H9 (cell line): Measurements from ENCODE around the gene IFT81. TPM values are rescaled to one million over a fixed set of nuclear protein-coding genes. Genes with fewer than 3 reads are reported as not detected.

Experiments
- DNase-seq: peaks from one replicate; pipeline ENCODE4 v3.0.0-alpha.2; 2017
- H2AFZ ChIP-seq: one replicate; pipeline ENCODE4 v1.6.1; 2013; ENCODE audit warnings: mild to moderate bottlenecking, low read length, control low read depth, moderate library complexity
- H2AK5ac ChIP-seq: 2 replicates; pipeline ENCODE4 v1.6.1; 2013; ENCODE audit warnings: low read length, control low read depth, mixed read lengths; ENCODE audit not compliant: insufficient read length
- H2BK120ac ChIP-seq: one replicate; pipeline ENCODE4 v1.6.1; 2013; ENCODE audit warnings: low read depth, mild to moderate bottlenecking, low read length, control low read depth, inconsistent platforms; ENCODE audit not compliant: poor library complexity, severe bottlenecking
- H2BK12ac ChIP-seq: 2 replicates; pipeline ENCODE4 v1.6.1; 2013; ENCODE audit warnings: low read length, control low read depth, mixed read lengths, low read depth; ENCODE audit not compliant: insufficient read length
- H2BK15ac ChIP-seq: 2 replicates; pipeline ENCODE4 v1.6.1; 2013; ENCODE audit warnings: low read depth, low read length, control low read depth
- H2BK20ac ChIP-seq: one replicate; pipeline ENCODE4 v1.6.1; 2013; ENCODE audit warnings: low read depth, mild to moderate bottlenecking, low read length, control low read depth, inconsistent platforms; ENCODE audit not compliant: poor library complexity, severe bottlenecking
- H2BK5ac ChIP-seq: 2 replicates; pipeline ENCODE4 v1.6.1; 2013; ENCODE audit warnings: low read length, control low read depth, mixed read lengths; ENCODE audit not compliant: insufficient read length
- H3K14ac ChIP-seq: 2 replicates; pipeline ENCODE4 v1.6.1; 2013; ENCODE audit warnings: low read length, control low read depth; ENCODE audit not compliant: insufficient read depth
- H3K18ac ChIP-seq: 2 replicates; pipeline ENCODE4 v1.6.1; 2013; ENCODE audit warnings: low read depth, mild to moderate bottlenecking, mixed read lengths, low read length, control low read depth; ENCODE audit not compliant: insufficient read length
- H3K23ac ChIP-seq: 2 replicates; pipeline ENCODE4 v1.6.1; 2013; ENCODE audit warnings: low read length, control low read depth, mixed read lengths, low read depth; ENCODE audit not compliant: insufficient read length
- H3K23me2 ChIP-seq: 2 replicates; pipeline ENCODE4 v1.6.1; 2013; ENCODE audit warnings: low read depth, mild to moderate bottlenecking, mixed read lengths, low read length, control low read depth; ENCODE audit not compliant: insufficient read length, poor library complexity, severe bottlenecking
- H3K27ac ChIP-seq: 2 replicates; pipeline ENCODE4 v1.5.1; 2013; ENCODE audit warnings: low read length, control low read depth, mixed read lengths, low read depth; ENCODE audit not compliant: insufficient read length
- H3K27me3 ChIP-seq: 2 replicates; pipeline ENCODE4 v1.6.1; 2013; ENCODE audit warnings: low read length, control low read depth, inconsistent platforms; ENCODE audit not compliant: insufficient read depth
- H3K4ac ChIP-seq: 2 replicates; pipeline ENCODE4 v1.6.1; 2013; ENCODE audit warnings: low read depth, mild to moderate bottlenecking, control low read depth, inconsistent platforms, low read length, moderate library complexity
- H3K4me1 ChIP-seq: 2 replicates; pipeline ENCODE4 v1.6.1; 2013; ENCODE audit warnings: low read length, control low read depth, inconsistent platforms; ENCODE audit not compliant: insufficient read depth
- H3K4me2 ChIP-seq: 2 replicates; pipeline ENCODE4 v1.6.1; 2013; ENCODE audit warnings: low read length, control low read depth, mixed read lengths; ENCODE audit not compliant: insufficient read length, insufficient read depth
- H3K56ac ChIP-seq: 2 replicates; pipeline ENCODE4 v1.6.1; 2013; ENCODE audit warnings: low read depth, mild to moderate bottlenecking, mixed read lengths, low read length, control low read depth; ENCODE audit not compliant: insufficient read length
- H3K79me1 ChIP-seq: 2 replicates; pipeline ENCODE4 v1.6.1; 2013; ENCODE audit warnings: low read depth, mild to moderate bottlenecking, moderate library complexity, low read length, control low read depth, inconsistent platforms; ENCODE audit not compliant: insufficient read depth, poor library complexity, severe bottlenecking
- H3K79me2 ChIP-seq: 2 replicates; pipeline ENCODE4 v1.6.1; 2013; ENCODE audit warnings: low read length, control low read depth, inconsistent platforms; ENCODE audit not compliant: insufficient read depth
- H3K9ac ChIP-seq: 2 replicates; pipeline ENCODE4 v1.6.1; 2013; ENCODE audit warnings: low read length, control low read depth, mixed read lengths; ENCODE audit not compliant: insufficient read length; ENCODE audit errors: extremely low read depth
- H3K9me3 ChIP-seq: one replicate; pipeline ENCODE4 v1.6.1; 2013; ENCODE audit warnings: low read depth, low read length, inconsistent platforms; ENCODE audit not compliant: control insufficient read depth
- H3T11ph ChIP-seq: one replicate; pipeline ENCODE4 v1.6.1; 2013; ENCODE audit warnings: mild to moderate bottlenecking, low read length, control low read depth, inconsistent platforms
- H4K20me1 ChIP-seq: one replicate; pipeline ENCODE4 v1.6.1; 2013; ENCODE audit not compliant: control insufficient read depth, insufficient read length, insufficient read depth
- H4K5ac ChIP-seq: 2 replicates; pipeline ENCODE4 v1.6.1; 2013; ENCODE audit warnings: low read depth, mild to moderate bottlenecking, mixed read lengths, low read length, control low read depth; ENCODE audit not compliant: insufficient read length
- H4K8ac ChIP-seq: replicated peaks from 2 replicates; pipeline ENCODE4 v1.6.1; 2013; ENCODE audit warnings: low read length, control low read depth, mixed read lengths, low read depth; ENCODE audit not compliant: insufficient read length
- H4K91ac ChIP-seq: 2 replicates; pipeline ENCODE4 v1.6.1; 2013; ENCODE audit warnings: low read depth, mild to moderate bottlenecking, moderate library complexity, mixed read lengths, low read length, control low read depth; ENCODE audit not compliant: insufficient read length
- H3K27ac Mint-ChIP-seq, 3 experiments: 2 replicates in 2 of 3; 3 replicates in 1 of 3; pipeline ENCODE4 v1.8.0; 2020 to 2021; ENCODE audit warnings: mixed read lengths in 3 of 3, mild to moderate bottlenecking in 1 of 3, moderate library complexity in 1 of 3
- H3K27me3 Mint-ChIP-seq: 2 replicates; pipeline ENCODE4 v1.8.0; 2021; ENCODE audit warnings: low read depth, mild to moderate bottlenecking, moderate library complexity, mixed read lengths
- H3K36me3 Mint-ChIP-seq, 3 experiments: 2 replicates in 2 of 3; 3 replicates in 1 of 3; pipeline ENCODE4 v1.8.0; 2020 to 2021; ENCODE audit warnings: low read depth in 3 of 3, mixed read lengths in 3 of 3; ENCODE audit not compliant: insufficient read depth in 1 of 3
- H3K4me1 Mint-ChIP-seq, 2 experiments: 2 replicates each; pipeline ENCODE4 v1.8.0; 2020; ENCODE audit warnings: mixed read lengths in 2 of 2
- H3K4me3 Mint-ChIP-seq, 2 experiments: 2 replicates in 1 of 2; 3 replicates in 1 of 2; pipeline ENCODE4 v1.8.0; 2020 to 2021; ENCODE audit warnings: mild to moderate bottlenecking in 2 of 2, mixed read lengths in 2 of 2, moderate library complexity in 1 of 2
- H3K9me3 Mint-ChIP-seq, 2 experiments: 2 replicates in 1 of 2; 3 replicates in 1 of 2; pipeline ENCODE4 v1.8.0; 2020; ENCODE audit warnings: mild to moderate bottlenecking in 2 of 2, mixed read lengths in 2 of 2, moderate library complexity in 1 of 2
- WGBS: extraction: QIAGEN DNeasy Blood & Tissue Kit; methylation state at CpG from one replicate; pipeline ENCODE4 v1.1.7; 2013; ENCODE audit warnings: missing lambda C conversion rate, low lambda C conversion rate, mixed read lengths; ENCODE audit not compliant: insufficient read length; ENCODE audit errors: extremely low coverage; 5-methylcytosine and 5-hydroxymethylcytosine counted together
- total RNA-seq: library from RNA; stranded (reverse); gene quantifications from 2 replicates; pipeline ENCODE4 v1.2.1, GENCODE V29; 2021
- TF ChIP-seq, protein P1 (sequence below): fragments of 200-600 bp; sonication (generic); conservative IDR thresholded peaks from 3 replicates; pipeline ENCODE4 v1.8.0; 2021; ENCODE audit warnings: antibody characterized with exemption, mild to moderate bottlenecking

Gene IFT81
- total RNA-seq, 1 experiment from 2014 or later, result 9.3 TPM

DNA sequence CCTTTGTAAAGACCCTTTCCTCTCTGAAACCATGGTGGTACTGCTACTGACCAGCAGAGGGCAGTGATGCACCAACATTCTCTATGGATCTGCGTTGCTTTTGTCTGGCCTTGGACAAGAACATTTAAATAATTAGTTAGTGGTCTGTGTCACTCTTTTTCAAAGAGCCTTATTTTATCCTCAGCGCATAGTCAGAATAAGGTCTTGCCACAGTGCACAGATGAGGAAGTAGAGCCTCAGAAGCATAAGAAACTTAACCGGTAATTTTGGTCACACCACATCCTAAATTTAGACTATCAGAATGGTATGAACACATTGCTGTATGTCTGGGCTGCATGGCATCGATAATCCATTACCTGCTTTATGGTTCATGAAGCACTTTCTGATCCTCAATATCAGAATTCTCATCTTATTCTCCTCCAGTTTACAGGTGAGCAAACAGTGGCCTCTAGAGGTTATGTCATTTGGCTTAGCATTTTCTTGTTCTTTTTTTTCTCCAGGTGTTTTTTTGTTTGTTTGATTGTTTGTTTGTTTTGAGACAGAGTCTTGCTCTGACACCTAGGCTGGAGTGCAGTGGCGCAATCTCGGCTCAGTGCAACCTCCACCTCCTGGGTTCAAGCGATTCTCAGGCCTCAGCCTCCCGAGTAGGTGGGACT is 23.7 kb upstream of the IFT81 start:
- Mint-ChIP-seq H3K27me3 (peaks cover 2% of the 10 kb centered on the region; the same call in 1 of the 2 replicates), H3K27ac (no peak overlapping the region), H3K9me3 (no peaks in the 10 kb centered on the region), H3K4me3 (no peak overlapping the region), H3K4me1 (peaks cover 5 to 6% of the 10 kb centered on the region in 2 experiments), H3K36me3 (no peaks in the 10 kb centered on the region)
- Histone ChIP-seq H3K9ac (no peak overlapping the region), H2BK20ac (no peak overlapping the region), H4K5ac (no peak overlapping the region), H3K27me3 (no peaks in the 10 kb centered on the region), H2BK120ac (no peak overlapping the region), H3K18ac (no peak overlapping the region), H3K79me1 (no peaks in the 10 kb centered on the region), H4K91ac (no peak overlapping the region), H4K20me1 (no peaks in the 10 kb centered on the region), H3T11ph (no peak overlapping the region), H2AFZ (no peak overlapping the region), H3K27ac (no peak overlapping the region), H2BK12ac (no peak overlapping the region), H3K4me1 (no peaks in the 10 kb centered on the region), H3K23ac (no peak overlapping the region), H3K4ac (no peak overlapping the region), H2BK5ac (no peak overlapping the region), H2AK5ac (no peak overlapping the region), H3K14ac (no peak overlapping the region), H4K8ac (no peak overlapping the region), H3K9me3 (no peaks in the 10 kb centered on the region), H3K79me2 (no peaks in the 10 kb centered on the region), H3K23me2 (no peaks in the 10 kb centered on the region), H3K56ac (no peak overlapping the region), H3K4me2 (no peak overlapping the region), H2BK15ac (no peak overlapping the region)
- no CpG with 5 or more reads among the region's 8 CpGs for WGBS
- peak; percentile 81 for DNase-seq
- TF ChIP-seq, protein P1, sequence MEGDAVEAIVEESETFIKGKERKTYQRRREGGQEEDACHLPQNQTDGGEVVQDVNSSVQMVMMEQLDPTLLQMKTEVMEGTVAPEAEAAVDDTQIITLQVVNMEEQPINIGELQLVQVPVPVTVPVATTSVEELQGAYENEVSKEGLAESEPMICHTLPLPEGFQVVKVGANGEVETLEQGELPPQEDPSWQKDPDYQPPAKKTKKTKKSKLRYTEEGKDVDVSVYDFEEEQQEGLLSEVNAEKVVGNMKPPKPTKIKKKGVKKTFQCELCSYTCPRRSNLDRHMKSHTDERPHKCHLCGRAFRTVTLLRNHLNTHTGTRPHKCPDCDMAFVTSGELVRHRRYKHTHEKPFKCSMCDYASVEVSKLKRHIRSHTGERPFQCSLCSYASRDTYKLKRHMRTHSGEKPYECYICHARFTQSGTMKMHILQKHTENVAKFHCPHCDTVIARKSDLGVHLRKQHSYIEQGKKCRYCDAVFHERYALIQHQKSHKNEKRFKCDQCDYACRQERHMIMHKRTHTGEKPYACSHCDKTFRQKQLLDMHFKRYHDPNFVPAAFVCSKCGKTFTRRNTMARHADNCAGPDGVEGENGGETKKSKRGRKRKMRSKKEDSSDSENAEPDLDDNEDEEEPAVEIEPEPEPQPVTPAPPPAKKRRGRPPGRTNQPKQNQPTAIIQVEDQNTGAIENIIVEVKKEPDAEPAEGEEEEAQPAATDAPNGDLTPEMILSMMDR, result peak; percentile 94
